A673 (cell line): Measurements from ENCODE around the gene CALML4.
"Not testable (repeated sequence)": the region's sequence is repeated elsewhere in the genome, so short reads cannot be mapped to it uniquely, and the experiment has no call there.

Source experiments
- EZH2 ChIP-seq: fragments of 200-600 bp; sonication (generic); IDR thresholded peaks from 2 replicates; pipeline ENCODE4 v1.6.1; 2017; ENCODE audit warnings: borderline replicate concordance, low read depth, mild to moderate bottlenecking, mixed read lengths, antibody characterized with exemption, low read length; ENCODE audit not compliant: poor library complexity, severe bottlenecking
- TF ChIP-seq, protein P1 (sequence below): fragments of 300-800, 200-600 bp; sonication (generic); conservative IDR thresholded peaks from 2 replicates; pipeline ENCODE4 v1.5.1; 2017; ENCODE audit warnings: low read depth, mild to moderate bottlenecking, antibody characterized with exemption, low read length, moderate library complexity, mixed read lengths

DNA sequence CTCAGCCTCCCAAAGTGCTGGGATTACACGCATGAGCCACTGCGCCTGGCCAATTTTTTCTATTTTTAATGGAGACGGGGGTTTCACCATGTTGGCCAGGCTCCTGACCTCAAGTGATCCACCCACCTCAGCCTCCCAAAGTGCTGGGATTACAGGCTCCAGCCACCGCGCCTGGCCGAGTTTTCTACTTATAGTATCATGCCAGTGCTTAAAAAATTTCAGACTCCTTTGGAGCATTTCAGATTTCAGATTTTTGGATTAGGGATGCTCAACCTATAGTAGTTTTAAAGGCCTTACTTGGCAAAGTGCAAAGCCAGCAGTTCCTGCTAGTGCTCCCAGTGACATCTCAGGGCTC is 8.3 kb upstream of the CALML4 start:
- TF ChIP-seq EZH2, result not testable (repeated sequence)
- TF ChIP-seq, protein P1, sequence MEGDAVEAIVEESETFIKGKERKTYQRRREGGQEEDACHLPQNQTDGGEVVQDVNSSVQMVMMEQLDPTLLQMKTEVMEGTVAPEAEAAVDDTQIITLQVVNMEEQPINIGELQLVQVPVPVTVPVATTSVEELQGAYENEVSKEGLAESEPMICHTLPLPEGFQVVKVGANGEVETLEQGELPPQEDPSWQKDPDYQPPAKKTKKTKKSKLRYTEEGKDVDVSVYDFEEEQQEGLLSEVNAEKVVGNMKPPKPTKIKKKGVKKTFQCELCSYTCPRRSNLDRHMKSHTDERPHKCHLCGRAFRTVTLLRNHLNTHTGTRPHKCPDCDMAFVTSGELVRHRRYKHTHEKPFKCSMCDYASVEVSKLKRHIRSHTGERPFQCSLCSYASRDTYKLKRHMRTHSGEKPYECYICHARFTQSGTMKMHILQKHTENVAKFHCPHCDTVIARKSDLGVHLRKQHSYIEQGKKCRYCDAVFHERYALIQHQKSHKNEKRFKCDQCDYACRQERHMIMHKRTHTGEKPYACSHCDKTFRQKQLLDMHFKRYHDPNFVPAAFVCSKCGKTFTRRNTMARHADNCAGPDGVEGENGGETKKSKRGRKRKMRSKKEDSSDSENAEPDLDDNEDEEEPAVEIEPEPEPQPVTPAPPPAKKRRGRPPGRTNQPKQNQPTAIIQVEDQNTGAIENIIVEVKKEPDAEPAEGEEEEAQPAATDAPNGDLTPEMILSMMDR, result not testable (repeated sequence)
